ENCODE results near the gene NPM3.

The NPM3 gene

DNA sequence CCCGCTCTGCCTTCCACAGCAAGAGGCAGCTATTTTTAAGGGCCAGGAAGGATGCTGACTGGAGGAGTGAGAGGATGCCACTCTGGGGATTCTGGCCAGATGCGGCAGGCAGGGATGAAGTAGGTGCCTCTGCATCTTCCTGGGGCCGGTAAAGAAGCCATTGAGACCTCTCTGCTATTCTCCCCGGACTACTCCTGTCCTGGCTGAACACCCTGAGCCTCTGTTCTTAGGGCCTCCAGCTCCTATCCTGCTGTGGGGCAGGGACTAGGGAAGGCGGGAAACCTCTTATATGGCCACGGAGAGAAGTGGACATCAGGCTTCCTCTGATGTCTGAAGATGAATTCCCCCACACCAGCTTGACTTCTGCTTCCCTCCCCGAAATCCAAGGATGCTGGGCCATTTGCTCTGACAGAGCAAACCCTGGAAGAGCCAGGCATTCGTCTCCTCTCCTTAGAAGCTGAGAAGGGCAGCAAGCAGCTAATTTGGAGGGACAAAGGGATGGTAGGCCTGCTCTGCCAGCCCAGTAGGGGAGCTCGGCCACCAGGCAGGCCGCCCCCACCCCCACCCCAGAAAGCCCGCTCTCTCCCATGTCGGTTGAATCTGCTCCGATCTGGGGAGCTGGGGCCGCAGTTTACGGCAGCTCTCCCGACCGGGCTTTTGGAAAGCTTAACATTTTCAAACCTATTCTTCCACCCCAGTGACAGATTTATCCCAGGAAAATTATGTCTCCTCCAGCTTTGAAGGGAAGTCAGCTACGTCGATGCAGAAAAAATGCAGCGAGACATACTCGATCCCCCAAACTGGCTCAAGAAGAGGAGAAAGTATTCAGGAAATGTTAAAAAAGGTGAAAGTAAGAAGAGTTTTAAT is 10.1 kb downstream of the NPM3 start:
- TF ChIP-seq, protein P1, sequence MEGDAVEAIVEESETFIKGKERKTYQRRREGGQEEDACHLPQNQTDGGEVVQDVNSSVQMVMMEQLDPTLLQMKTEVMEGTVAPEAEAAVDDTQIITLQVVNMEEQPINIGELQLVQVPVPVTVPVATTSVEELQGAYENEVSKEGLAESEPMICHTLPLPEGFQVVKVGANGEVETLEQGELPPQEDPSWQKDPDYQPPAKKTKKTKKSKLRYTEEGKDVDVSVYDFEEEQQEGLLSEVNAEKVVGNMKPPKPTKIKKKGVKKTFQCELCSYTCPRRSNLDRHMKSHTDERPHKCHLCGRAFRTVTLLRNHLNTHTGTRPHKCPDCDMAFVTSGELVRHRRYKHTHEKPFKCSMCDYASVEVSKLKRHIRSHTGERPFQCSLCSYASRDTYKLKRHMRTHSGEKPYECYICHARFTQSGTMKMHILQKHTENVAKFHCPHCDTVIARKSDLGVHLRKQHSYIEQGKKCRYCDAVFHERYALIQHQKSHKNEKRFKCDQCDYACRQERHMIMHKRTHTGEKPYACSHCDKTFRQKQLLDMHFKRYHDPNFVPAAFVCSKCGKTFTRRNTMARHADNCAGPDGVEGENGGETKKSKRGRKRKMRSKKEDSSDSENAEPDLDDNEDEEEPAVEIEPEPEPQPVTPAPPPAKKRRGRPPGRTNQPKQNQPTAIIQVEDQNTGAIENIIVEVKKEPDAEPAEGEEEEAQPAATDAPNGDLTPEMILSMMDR (IDR thresholded peaks at IDR 0.05; ENCODE audit: low read depth, low read length), result no peak
- no peak overlapping the region for H3K4me3 ChIP-seq (ENCODE audit: low read depth, low read length)

GRCh38 chr10:101772017-101772894 is 11.0 kb downstream of the NPM3 start:
- TF ChIP-seq, protein P1 (IDR thresholded peaks at IDR 0.05; ENCODE audit: low read depth, low read length), result no peak

DNA sequence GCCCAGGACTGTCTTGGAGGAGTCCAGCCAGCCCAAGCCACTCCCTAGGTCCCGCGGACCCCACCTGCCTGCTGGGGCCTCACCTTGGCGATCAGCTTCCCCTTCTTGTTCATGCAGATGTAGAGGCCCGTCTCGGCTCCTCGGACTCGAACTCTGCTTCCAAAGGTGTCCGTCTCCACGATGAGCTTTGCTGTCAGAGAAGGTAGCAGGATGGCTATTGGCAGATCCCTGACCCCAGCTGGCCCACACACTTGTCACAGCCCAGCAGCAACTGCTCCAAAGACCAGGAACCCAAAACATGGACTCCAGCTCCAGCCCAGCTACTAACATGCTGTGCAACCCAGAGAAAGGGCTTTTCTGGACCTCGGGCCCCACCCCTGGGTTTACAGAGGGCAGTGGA is 11.9 kb downstream of the NPM3 start:
- TF ChIP-seq, protein P1 (IDR thresholded peaks at IDR 0.05; ENCODE audit: low read depth, low read length), result no peak
- no peak overlapping the region for H3K4me3 ChIP-seq (ENCODE audit: low read depth, low read length)

More at GRCh38 chr10:101772017-101772894, 11.0 kb downstream of the NPM3 start:
- no peak overlapping the region for H3K4me3 ChIP-seq (ENCODE audit: low read depth, low read length)

- TF ChIP-seq, protein P1 (IDR thresholded peaks at IDR 0.05; ENCODE audit: low read depth, low read length), result no peak
- H3K4me3 ChIP-seq (ENCODE audit: low read depth, low read length), result no peak overlapping the region
These were observed 12.7 kb downstream of the NPM3 start for GRCh38 chr10:101770331-101771215.

GRCh38 chr10:101769541-101770180 is 13.6 kb downstream of the NPM3 start:
- H3K4me3 ChIP-seq (ENCODE audit: low read depth, low read length), result no peak overlapping the region
- TF ChIP-seq, protein P1 (IDR thresholded peaks at IDR 0.05; ENCODE audit: low read depth, low read length), result no peak

DNA sequence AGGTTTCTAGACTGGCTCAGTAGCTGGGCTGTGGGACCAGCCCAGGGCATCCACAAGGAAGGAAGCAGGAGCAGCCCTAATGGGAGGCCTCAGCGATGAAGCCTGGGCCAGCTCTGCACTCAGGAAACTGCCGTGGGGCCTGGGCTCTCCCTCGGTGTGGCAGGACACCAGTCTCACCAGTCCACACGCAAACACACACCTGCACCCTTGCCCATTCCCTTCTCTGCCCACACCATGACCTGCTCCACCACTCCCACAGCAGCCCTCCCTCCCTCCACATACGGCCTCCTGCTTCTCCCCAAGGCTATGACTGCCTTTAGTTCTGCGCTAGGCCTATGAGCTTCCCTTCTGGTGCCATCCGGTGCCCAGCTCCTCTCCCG is 14.5 kb downstream of the NPM3 start:
- no peak overlapping the region for H3K4me3 ChIP-seq (ENCODE audit: low read depth, low read length)
- TF ChIP-seq, protein P1 (IDR thresholded peaks at IDR 0.05; ENCODE audit: low read depth, low read length), result no peak

All from WI38 (cell line).